K562 (cell line): ENCODE results near the gene DUS1L. TPM values are rescaled to one million over a fixed set of nuclear protein-coding genes. Genes with fewer than 3 reads are reported as not detected.

Experiments used
- ADNP ChIP-seq: fragments of 200-800 bp; sonication (Bioruptor generic); IDR thresholded peaks from 2 replicates; pipeline ENCODE4 v1.6.1; 2016; ENCODE audit warnings: missing genetic modification characterization, missing compliant biosample characterization
- GTF3C2 ChIP-seq: IDR thresholded peaks from 3 replicates; pipeline ENCODE4 v1.6.1; 2011; ENCODE audit warnings: borderline replicate concordance, mild to moderate bottlenecking, moderate library complexity; ENCODE audit not compliant: insufficient read length; ENCODE audit errors: extremely low read depth
- MECOM ChIP-seq: fragments of 250-450 bp; sonication (Bioruptor Pico); IDR thresholded peaks from 2 replicates; pipeline ENCODE4 v1.8.0; 2022; ENCODE audit warnings: inconsistent platforms
- PCBP1 ChIP-seq: fragments of 200-400 bp; formaldehyde crosslinking; IDR thresholded peaks from 2 replicates; pipeline ENCODE4 v1.6.1; 2018; ENCODE audit warnings: mild to moderate bottlenecking, low read depth, low read length; ENCODE audit not compliant: poor library complexity, severe bottlenecking
- PHB2 ChIP-seq: fragments of 450-650 bp; IDR thresholded peaks from 2 replicates; pipeline ENCODE4 v1.6.1; 2017; ENCODE audit warnings: low read depth
- POLR2A ChIP-seq: fragments of 450-650 bp; conservative IDR thresholded peaks from 2 replicates; pipeline ENCODE4 v1.6.1; 2016
- SIX5 ChIP-seq, 2 experiments: IDR thresholded peaks; 2 replicates each; pipeline ENCODE4 v1.6.1; 2011; ENCODE audit warnings: low read length in 2 of 2, borderline replicate concordance in 1 of 2, low read depth in 1 of 2, mild to moderate bottlenecking in 1 of 2, moderate library complexity in 1 of 2; ENCODE audit not compliant: insufficient read depth in 1 of 2
- SUPT5H ChIP-seq: fragments of 450-650 bp; IDR thresholded peaks from 2 replicates; pipeline ENCODE4 v1.6.1; 2016
- UBTF ChIP-seq, 2 experiments: IDR thresholded peaks; 2 replicates each; pipeline ENCODE4 v1.6.1; 2012; ENCODE audit warnings: improper control_type of control experiment in 2 of 2, low read depth in 2 of 2, low read length in 2 of 2, borderline replicate concordance in 1 of 2
- XRCC3 ChIP-seq: fragments of 450-650 bp; IDR thresholded peaks from 2 replicates; pipeline ENCODE4 v1.6.1; 2017; ENCODE audit warnings: mild to moderate bottlenecking, moderate library complexity
- ZBED1 ChIP-seq: IDR thresholded peaks from 2 replicates; pipeline ENCODE4 v1.6.1; 2014
- ZBTB11 ChIP-seq, 3 experiments: fragments of 200-800 bp in 1 of 3; fragments of 250-450 bp in 1 of 3; fragments of 450-650 bp in 1 of 3; sonication (Bioruptor Pico) in 1 of 3; sonication (Bioruptor generic) in 1 of 3; formaldehyde crosslinking in 1 of 3; IDR thresholded peaks; 2 replicates each; pipeline versions ENCODE4 v1.6.1 to v1.8.0; 2016 to 2022; ENCODE audit warnings: mild to moderate bottlenecking in 2 of 3, missing genetic modification characterization in 2 of 3, missing compliant biosample characterization in 1 of 3, moderate library complexity in 1 of 3
- ZNF507 ChIP-seq: conservative IDR thresholded peaks from 2 replicates; pipeline ENCODE4 v1.6.1; 2017; ENCODE audit warnings: missing genetic modification characterization, missing compliant biosample characterization
- ZNF518B ChIP-seq: fragments of 250-450 bp; sonication (Bioruptor Pico); IDR thresholded peaks from 2 replicates; pipeline ENCODE4 v1.5.0; 2021; ENCODE audit warnings: mild to moderate bottlenecking, moderate library complexity
- polyA plus RNA-seq, 8 experiments: library from polyadenylated mRNA; depleted of rRNA in 4 of 8; stranded (reverse) in 5 of 8; unstranded in 3 of 8; fragments of >200 nt; fragmentation: Nextera tagmentation in 2 of 8; fragmentation: Illumina TruSeq in 1 of 8; extraction: Ambion mirVana in 2 of 8; extraction: Trizol in 1 of 8; gene quantifications; 2 replicates each; pipeline versions ENCODE4 v1.2.1 to v1.2.3, GENCODE V29; 2011 to 2014; ENCODE audit warnings: inconsistent platforms in 1 of 8, missing spikeins in 1 of 8
- total RNA-seq, 7 experiments: library from RNA; depleted of rRNA in 6 of 7; stranded (reverse); fragments of >200 nt in 6 of 7; fragmentation: Illumina TruSeq in 2 of 7; extraction: Trizol in 2 of 7; gene quantifications; 2 replicates each; pipeline versions ENCODE4 v1.2.1 to v1.2.3, GENCODE V29; 2011 to 2021; ENCODE audit warnings: low replicate concordance in 1 of 7

DUS1L gene
- total and polyA plus RNA-seq, 9 of the 15 experiments (the other 6 are each of a cell fraction or from before 2014, with no cell fraction given) = 7.8 to 210 (median 83.9) TPM

- no peak for TF ChIP-seq GTF3C2
- TF ChIP-seq UBTF (IDR thresholded peaks at IDR 0.05; ENCODE audit: borderline replicate concordance in 1 of 2, low read depth in 2 of 2, low read length in 2 of 2) = no peak
- no peak for TF ChIP-seq MECOM
- TF ChIP-seq PCBP1 = no peak
- TF ChIP-seq ZBED1 = no peak
- peak; percentile 14; the same call in 1 of the 2 replicates for TF ChIP-seq POLR2A
- no peak for TF ChIP-seq ZNF518B (CRISPR knock-in tag)
- no peak for TF ChIP-seq XRCC3
- no peak for TF ChIP-seq SIX5 (IDR thresholded peaks at IDR 0.05; ENCODE audit: borderline replicate concordance in 1 of 2, insufficient read depth in 1 of 2, low read depth in 1 of 2, low read length in 2 of 2)
- TF ChIP-seq ZNF507 = no peak
- 0 out of 6 replicates have a peak, but pooled peaks of 1 of the 3 experiments have one; percentile 10 for TF ChIP-seq ZBTB11 (CRISPR knock-in tag; IDR thresholded peaks at IDR 0.05)
- TF ChIP-seq PHB2 = no peak
- 0 out of 2 replicates have a peak, but pooled peaks have one; percentile 0 for TF ChIP-seq SUPT5H
- no peak for TF ChIP-seq ADNP
- TF ChIP-seq, all 486 proteins: peak for 4
These were observed 6.2 kb downstream of the DUS1L start (continued) for GRCh38 chr17:82059272-82060000.
